Measurements from ENCODE around the gene TNFRSF13B. TPM values are rescaled to one million over a fixed set of nuclear protein-coding genes. Genes with fewer than 3 reads are reported as not detected.

The TNFRSF13B gene
- total and polyA plus RNA-seq, 10 of the 15 experiments (the other 5 are each of a cell fraction or from before 2014, with no cell fraction given), result 15.5 to 231 (median 119) TPM

DNA sequence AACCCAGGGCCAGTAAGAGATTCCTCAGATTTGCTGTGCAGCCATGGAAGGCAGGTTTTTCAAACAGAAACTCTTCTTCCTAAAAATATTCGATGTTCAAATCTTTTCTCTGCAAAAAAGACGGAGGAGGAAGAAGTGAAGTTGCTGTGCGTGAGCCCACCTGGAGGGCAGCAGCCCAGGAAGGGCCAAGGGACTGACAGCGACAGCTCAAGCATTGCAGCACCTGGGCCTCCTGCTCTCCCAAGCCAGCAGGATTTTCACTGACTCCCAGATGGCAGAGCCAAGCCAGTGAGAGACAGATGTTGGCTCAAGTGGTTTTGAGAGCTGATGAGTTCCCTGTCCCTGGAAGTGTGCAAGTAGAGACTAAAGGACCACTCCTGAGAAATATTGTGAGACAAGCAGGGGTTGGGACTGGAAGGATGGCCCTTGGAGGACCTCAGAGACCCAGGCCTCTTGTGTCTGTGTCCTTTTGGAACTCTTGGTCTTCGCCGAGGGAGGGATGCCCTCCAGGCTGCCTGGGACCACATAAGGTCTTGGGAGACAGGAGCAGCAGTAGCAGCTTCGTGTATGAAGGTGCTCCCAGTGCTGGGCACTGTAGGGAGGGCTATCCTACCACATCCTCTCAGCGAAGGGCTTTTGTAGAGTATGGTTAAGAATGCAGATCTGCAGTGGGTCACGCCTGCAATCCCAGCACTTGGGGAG is 29.3 kb upstream of the TNFRSF13B start (continued):
- no peak for TF ChIP-seq PRDM15 (CRISPR knock-in tag; IDR thresholded peaks at IDR 0.05)
- no peak for TF ChIP-seq BCLAF1 (IDR thresholded peaks at IDR 0.05)
- TF ChIP-seq CBX3 (IDR thresholded peaks at IDR 0.05; ENCODE audit: borderline replicate concordance, low read depth), result no peak
- TF ChIP-seq TCF12 (IDR thresholded peaks at IDR 0.05; ENCODE audit: low read depth, low read length), result no peak
